Activated naive CD8-positive, alpha-beta T cell treated with anti-CD3 and anti-CD28 coated beads, Interleukin-2, amount 50 U/mL, for 16 hours (primary cell): Measurements from ENCODE around the gene DCHS1.

Experiments used
- DNase-seq: peaks from one replicate; pipeline ENCODE4 v3.0.0-alpha.2; 2020; ENCODE audit warnings: low read depth, low spot score

The DCHS1 gene

DNA sequence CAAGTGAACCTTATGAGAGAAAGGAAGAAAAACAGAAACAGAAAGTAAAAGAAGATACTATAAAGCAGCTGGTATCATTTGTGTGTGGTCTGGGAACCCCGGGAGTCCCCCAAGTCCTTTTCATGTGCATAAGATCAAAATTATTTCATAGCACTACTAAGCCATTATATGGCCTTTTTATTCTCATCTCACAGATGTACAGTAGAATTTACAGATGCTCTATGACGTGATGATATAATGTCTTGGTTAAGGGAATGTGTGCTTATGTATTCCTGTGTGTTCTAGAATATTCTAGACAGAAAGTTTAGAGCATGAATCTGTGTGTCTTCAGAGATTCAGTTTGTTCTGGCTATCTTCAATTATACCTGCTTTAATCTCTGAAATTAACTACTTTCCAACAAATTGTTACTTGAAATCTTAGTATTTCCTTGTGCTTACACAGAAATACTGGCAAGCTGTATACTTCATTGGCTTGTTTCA lies 27.8 kb downstream of the DCHS1 start:
- DNase-seq = no peak

DNA sequence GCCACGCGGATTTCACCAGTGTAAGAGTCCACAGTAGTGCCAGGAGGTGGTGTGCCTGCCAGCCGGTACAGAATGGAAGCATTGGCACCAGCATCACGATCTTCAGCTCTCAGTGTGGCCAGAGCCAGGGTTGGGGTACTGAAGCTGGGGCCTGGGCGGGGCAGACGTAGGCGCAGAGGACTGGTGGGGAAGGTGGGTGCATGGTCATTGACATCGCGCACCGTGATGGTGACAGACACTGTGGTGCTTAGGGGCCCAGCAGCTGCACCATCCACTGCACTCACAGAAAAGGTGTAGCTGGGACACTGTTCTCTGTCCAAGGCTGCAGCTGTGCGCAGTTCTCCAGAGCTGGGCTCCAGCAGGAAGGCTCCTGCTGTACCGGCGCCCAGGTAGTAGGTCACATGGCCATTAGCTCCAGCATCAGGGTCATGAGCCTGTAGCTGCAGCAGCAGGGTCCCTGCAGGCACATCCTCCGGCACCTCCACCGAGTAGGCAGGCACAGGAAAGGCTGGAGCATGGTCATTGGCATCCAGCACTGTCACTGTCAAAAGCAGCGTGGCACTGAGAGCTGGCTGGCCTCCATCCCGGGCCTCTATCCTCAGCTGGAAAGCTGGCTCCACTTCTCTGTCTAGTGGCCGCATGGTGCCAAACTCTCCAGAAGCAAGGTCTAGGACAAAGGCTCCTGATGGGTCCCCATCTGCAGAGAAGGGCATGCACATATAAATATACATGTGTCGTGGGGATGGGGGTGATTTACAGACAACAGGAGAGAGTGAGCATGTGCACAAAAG lies 28.4 kb downstream of the DCHS1 start:
- DNase-seq = no peak

DNA sequence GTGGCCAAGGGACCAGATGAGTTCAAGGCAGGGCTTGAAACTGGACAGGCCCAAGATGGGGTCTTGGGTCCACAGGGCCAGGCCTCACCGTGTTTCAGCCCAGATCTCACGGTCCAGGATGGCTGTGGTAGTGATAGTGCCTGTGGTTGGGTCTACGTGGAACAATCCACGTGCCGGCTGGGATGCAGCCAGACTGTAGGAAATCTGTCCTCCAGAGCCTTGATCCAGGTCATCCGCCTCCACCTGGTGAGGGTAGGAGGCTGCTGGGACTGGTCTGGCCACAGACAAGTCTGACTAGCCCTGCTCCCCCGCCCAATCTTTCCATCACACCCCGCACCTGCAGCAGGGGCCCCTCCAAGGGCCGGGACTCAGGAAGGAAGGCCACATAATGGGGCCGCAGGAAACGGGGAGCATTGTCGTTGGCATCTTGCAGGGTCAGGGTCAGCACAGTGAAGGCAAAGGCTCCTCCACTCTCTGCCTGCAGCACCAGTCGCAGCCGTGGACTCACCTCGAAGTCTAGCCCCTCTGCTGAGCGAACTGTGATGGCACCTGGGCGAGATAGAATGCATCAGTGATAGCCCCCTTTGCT lies 29.7 kb downstream of the DCHS1 start:
- no peak for DNase-seq

DNA sequence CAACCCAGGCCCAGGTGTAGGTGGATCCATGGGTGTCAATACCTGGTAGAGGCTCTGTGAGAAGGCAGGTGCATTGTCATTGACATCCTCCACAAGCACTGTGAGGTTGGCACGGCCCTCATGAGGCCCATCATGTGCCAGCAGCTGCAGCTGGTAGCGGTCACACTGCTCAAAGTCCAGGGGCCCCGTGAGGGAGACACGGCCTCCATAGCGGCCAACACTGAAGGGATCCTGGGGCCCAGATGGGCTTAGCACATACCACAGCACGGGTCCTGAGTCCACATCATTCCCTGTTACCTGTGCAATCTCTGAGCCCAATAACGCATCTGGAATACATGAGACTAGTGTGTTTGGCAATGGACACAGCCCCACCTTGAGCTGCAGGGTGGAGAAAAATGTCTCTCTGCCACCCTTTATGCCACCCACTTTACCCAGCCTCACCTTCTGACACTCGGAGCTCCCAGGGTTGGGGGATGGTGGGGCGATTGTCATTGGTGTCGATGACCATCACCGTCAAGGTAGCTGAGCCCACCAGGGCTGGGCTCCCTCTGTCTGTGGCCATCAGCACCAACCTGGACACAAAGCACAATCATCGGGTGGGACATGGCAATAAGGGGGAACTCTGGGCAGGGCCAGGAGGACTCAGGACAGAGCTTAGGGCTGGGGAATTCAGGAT lies 30.3 kb downstream of the DCHS1 start:
- DNase-seq = no peak

DNA sequence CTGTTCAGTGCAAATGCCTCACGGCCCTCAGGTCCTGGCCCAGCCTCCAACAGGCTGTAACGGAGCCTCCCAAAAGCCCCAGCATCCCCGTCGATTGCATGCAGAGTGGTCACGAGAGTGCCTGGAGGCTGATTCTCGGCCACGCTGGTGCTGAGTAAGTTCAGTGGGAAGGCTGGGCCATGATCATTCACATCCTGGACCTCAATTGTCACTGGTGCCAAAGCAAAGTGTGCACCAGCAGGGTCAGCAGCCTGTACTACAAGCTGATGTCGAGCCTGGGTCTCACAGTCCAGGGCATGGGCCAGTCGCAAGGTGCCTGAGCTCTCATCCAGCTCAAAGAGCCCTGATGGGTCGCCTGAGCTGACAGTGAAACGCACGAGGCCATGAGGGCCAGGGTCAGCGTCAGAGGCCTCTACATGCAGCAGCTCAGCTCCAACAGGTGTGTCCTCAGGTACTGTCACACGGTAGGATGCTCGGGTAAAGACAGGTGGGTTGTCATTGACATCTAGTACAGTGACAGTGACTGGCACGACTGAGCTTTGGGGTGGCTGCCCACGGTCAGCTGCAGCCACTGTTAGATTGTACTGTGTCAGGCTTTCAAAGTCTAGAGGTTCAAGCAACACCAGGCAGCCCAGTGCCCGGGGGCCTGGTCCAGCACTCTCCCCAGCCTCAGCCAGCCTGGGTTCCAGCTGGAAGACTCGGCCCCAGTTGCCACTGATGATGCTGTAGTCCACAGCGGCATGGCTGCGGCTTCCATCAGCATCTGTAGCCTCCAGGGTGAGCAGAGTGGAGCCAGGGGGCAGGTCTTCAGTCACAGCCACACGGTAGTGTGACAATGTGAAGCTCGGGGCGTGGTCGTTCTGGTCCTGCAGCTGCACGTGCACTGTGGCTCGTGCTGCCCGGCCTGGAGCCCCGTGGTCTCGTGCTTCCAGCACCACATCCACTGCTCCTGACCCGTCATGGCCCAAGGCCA lies 31.9 kb downstream of the DCHS1 start:
- DNase-seq = no peak

DNA sequence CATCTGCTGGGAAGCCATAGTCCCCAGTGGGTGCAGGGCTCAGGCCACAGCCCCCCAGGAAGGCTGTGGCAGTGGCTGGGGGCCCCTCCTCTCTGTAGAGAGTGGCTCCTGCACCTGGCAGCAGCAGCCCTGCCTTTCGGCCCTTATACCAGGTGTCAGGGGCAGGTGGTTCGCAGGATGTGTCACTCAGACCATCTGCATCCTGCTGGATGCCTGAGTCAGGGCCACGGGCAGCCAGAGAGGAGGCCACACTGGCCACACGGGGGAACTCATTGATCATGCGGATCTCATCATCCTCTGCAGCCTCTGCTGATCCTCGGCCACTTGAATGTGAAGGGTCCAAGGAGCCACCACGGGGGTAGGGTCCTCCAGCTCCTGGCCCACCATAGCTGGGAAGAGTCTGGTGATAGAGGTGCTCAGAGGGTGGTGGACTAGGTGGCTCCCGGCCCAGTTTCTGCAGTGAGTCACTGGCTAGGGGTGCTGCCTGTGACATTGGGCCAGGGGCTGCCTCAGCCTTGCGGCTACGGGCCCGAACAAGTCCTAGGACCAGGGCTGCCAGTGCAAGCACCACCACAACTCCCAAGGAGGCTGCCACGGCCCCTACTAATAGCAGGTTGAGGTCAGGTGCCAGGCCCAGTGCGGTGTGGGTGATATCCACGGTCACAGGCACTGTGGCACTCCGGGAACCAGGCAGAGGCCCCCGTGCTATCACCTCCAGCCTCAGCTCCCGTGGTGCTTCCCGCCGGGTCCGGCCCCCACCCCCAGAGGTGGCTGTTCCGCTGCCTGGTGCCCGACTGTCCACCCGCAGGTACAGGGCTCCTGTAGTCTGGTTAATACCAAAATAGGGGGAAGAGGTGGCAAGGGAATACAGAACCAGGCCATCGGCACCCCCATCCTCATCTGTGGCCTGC lies 33.1 kb downstream of the DCHS1 start:
- no peak for DNase-seq

DNA sequence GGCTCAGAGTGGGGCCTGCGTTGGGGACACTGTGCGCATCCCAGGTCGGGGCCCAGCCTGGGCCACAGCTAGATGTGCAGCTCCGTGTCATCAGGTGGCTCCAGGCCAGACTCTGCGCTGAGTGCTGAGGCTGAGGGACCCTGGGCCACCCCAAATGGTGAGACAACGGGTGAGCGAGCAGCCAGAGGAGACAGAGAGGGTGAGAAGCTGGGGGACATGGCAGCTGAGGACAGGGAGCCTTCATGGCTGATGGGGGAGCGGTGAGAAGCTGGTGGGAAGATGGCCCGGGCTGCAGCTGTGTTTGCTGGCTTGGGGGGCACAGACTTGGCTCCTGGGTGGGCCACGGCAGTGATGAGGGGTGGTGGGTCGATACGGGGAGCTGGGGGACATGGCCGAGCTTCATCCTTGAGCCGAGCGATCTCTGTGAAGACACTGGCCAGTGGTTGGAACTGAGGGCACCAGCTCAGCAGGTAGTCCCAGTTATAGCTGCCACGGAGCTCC lies 33.8 kb downstream of the DCHS1 start:
- DNase-seq = no peak

DNA sequence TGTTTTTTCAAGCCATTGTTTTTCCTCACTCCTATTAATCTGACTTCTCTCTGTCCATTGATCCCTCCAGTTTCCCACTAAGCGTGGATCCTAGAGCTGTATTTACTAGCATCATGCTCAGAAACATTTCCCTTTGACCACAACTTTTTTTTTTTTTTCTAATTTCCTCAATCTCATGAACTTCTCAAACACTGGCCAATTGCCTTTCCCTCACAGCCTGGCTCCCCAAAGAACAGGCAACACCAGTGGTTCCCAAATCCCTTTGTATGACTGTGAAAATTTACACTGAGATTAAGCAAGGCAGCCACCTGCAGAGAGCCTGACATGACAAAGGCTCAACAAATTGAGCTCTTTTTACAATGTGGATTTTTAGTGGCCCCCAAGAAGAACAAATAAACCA lies 35.0 kb downstream of the DCHS1 start:
- no peak for DNase-seq

DNA sequence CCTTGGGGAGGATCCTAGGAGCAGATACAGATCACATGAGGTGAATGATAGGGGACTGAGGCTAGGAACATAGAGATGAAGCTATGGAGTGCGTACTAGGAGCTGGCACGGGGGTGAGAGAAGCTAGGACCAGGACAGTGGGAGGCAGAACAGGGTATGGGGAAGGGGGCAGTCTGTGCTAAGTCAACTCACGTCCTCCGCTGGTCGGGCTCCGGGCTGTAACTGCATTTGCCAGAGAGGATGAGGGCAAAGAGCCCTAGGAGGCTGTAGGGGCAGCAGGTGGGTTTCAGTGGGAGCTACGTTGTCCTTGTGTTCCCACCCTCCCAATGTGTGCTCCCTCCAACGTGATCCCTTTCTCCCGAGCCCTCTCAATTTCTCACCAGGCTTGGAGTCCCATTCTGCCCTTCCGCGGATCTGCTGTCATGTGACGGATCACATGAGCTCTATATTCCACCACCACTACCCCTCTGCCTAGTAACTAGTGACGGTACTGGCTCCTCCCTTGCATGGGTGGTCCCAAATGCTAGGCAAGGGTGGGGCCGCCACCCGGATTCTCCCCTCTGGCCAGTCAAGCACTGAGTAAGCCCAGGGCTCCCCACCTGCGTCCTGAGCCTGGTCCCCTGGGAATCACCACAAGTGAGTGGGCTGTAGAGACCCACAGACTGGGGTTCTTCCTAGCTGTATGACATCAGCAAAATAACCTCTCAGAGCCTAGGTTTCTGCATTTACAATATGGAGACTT lies 36.4 kb downstream of the DCHS1 start, which contains the start of gene TPP1:
Gene TPP1 (minus strand): TSS at position 419 of the 742 bp plus-strand sequence. CDS start 22 bp downstream, at position 397.
- DNase-seq = peak; percentile 82

- peak; percentile 9 for DNase-seq
Observed at GRCh38 chr11:6618117-6619003, 37.2 kb downstream of the DCHS1 start.

- DNase-seq = no peak
Observed at GRCh38 chr11:6617315-6617781, 38.3 kb downstream of the DCHS1 start.

DNA sequence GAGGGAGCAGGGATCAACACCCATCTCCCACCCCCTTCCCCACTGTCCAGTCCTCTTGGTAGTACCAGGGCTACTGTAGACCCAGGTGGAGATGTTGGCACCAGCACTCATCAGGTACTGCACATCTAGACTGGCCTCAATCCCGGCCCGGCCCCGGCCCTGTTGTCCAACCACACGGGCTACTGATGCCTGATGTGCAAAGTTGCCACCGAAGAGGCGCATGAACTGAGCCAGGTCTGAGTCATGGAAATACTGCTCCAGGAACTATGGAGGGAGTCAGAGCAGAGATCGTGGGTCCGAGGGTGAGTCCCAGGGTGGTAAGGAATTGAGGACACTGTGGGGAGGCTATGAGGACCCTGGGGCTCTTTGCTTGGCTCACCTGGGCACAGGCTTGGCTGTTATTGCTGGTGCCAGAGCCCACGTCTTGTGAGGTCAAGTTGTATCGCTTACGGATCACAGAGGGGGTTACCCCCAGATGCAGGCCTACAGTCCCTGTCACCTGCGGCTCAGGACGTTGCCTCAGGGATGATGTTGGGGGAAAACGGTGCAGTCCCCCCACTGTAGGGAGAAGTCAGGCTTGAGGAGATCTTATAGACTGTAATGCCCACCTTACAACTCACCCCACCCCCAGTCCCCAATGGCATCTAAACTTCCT lies 38.9 kb downstream of the DCHS1 start:
- no peak for DNase-seq

- DNase-seq = no peak
Observed at GRCh38 chr11:6615882-6616585, 39.6 kb downstream of the DCHS1 start.

- no peak for DNase-seq
Observed at GRCh38 chr11:6615046-6615445, 40.6 kb downstream of the DCHS1 start.

GRCh38 chr11:6614446-6614845 lies 41.2 kb downstream of the DCHS1 start:
- DNase-seq = no peak

- no peak for DNase-seq
Observed at GRCh38 chr11:6613496-6613895, 42.1 kb downstream of the DCHS1 start.
